B cell (primary cell): Measurements from ENCODE around the gene SBK2. TPM values are rescaled to one million over a fixed set of nuclear protein-coding genes. Genes with fewer than 3 reads are reported as not detected.

Experiments used
- ATAC-seq: fragments of 200-7000 bp; cut with Tn5 transposase; one replicate; pipeline ENCODE4 v1.10.0; 2021; ENCODE audit warnings: low read depth, mild to moderate bottlenecking, moderate number of reproducible peaks, moderate library complexity
- CTCF ChIA-PET: fragments of 350-600 bp; sonication (Branson Sonifier 250); formaldehyde crosslinking; loops from one replicate; lab custom pipeline; 2021; ENCODE audit warnings: antibody characterized with exemption, inconsistent platforms; lab: Charles Lee
- POLR2A ChIA-PET: fragments of 350-600 bp; sonication (Branson Sonifier 250); formaldehyde crosslinking; loops from one replicate; lab custom pipeline; 2021; ENCODE audit warnings: antibody characterized with exemption; lab: Charles Lee
- DNase-seq: peaks from one replicate; pipeline ENCODE4 v3.0.0; 2013
- H2AFZ ChIP-seq: 2 replicates; pipeline ENCODE4 v1.6.1; 2012; ENCODE audit warnings: mild to moderate bottlenecking, low read depth, low read length; ENCODE audit not compliant: insufficient read depth, poor library complexity, severe bottlenecking
- H3K27ac ChIP-seq, 2 donors: 1 replicate in 1 of 2; 2 replicates in 1 of 2; pipeline ENCODE4 v1.5.1; 2012 to 2013; ENCODE audit warnings: low read length in 2 of 2, mild to moderate bottlenecking in 2 of 2, moderate library complexity in 1 of 2
- H3K27me3 ChIP-seq, 4 experiments: fragments of 200-600 bp in 1 of 4; sonication (generic) in 1 of 4; replicated peaks in 1 of 4; 1 replicate in 2 of 4; 2 replicates in 2 of 4; pipeline versions ENCODE4 v1.6.1 to v1.7.0; 2013 to 2016; ENCODE audit warnings: low read length in 3 of 4, mild to moderate bottlenecking in 2 of 4, mixed read lengths in 1 of 4, moderate library complexity in 1 of 4; ENCODE audit not compliant: insufficient read depth in 4 of 4, control insufficient read depth in 3 of 4; ENCODE audit errors: control extremely low read depth in 1 of 4
- H3K36me3 ChIP-seq, 2 experiments: replicated peaks in 1 of 2; 1 replicate in 1 of 2; 2 replicates in 1 of 2; pipeline versions ENCODE4 v1.6.1 to v1.7.1; 2013; ENCODE audit warnings: low read length in 1 of 2; ENCODE audit not compliant: insufficient read depth in 2 of 2, control insufficient read depth in 1 of 2; ENCODE audit errors: control extremely low read depth in 1 of 2, extremely low read depth in 1 of 2
- H3K4me1 ChIP-seq, 2 donors: fragments of 200-600 bp in 1 of 2; sonication (generic) in 1 of 2; 1 replicate in 1 of 2; 2 replicates in 1 of 2; pipeline versions ENCODE4 v1.5.1 to v1.6.1; 2013 to 2017; ENCODE audit warnings: low read length in 2 of 2; ENCODE audit not compliant: control insufficient read depth in 2 of 2, insufficient read depth in 2 of 2
- H3K4me2 ChIP-seq: replicated peaks from 2 replicates; pipeline ENCODE3; 2012; ENCODE audit warnings: mild to moderate bottlenecking, low read depth, low read length; ENCODE audit not compliant: poor library complexity, severe bottlenecking
- H3K4me3 ChIP-seq, 5 experiments: fragments of 200-600 bp in 1 of 5; sonication (generic) in 1 of 5; 1 replicate in 3 of 5; 2 replicates in 2 of 5; pipeline versions ENCODE4 v1.5.1 to v1.7.0; 2011 to 2016; ENCODE audit warnings: low read length in 4 of 5, mild to moderate bottlenecking in 4 of 5, low read depth in 2 of 5, control low read depth in 1 of 5, moderate library complexity in 1 of 5; ENCODE audit not compliant: insufficient read depth in 1 of 5; ENCODE audit errors: control extremely low read depth in 1 of 5, extremely low read depth in 1 of 5
- H3K79me2 ChIP-seq: fragments of 200-600 bp; sonication (generic); one replicate; pipeline ENCODE4 v1.6.0; 2016; ENCODE audit warnings: low read length; ENCODE audit not compliant: control insufficient read depth, insufficient read depth
- H3K9ac ChIP-seq: fragments of 200-600 bp; sonication (generic); 2 replicates; pipeline ENCODE4 v1.6.1; 2017; ENCODE audit warnings: mild to moderate bottlenecking, low read length, moderate library complexity
- H3K9me3 ChIP-seq, 3 donors: one replicate each; pipeline versions ENCODE4 v1.6.1 to v1.7.1; 2013; ENCODE audit warnings: low read length in 2 of 3; ENCODE audit not compliant: control insufficient read depth in 2 of 3, insufficient read depth in 1 of 3; ENCODE audit errors: control extremely low read depth in 1 of 3
- H4K20me1 ChIP-seq: 2 replicates; pipeline ENCODE4 v1.6.0; 2012; ENCODE audit warnings: mild to moderate bottlenecking, low read length; ENCODE audit not compliant: insufficient read depth, control insufficient read depth, poor library complexity, severe bottlenecking
- H3K27ac Mint-ChIP-seq: one replicate; pipeline ENCODE4 v1.8.0; 2021; ENCODE audit warnings: mixed read lengths
- H3K27me3 Mint-ChIP-seq: one replicate; pipeline ENCODE4 v1.8.0; 2021; ENCODE audit warnings: mixed read lengths
- H3K4me1 Mint-ChIP-seq: one replicate; pipeline ENCODE4 v1.8.0; 2021; ENCODE audit warnings: mixed read lengths
- H3K4me3 Mint-ChIP-seq: one replicate; pipeline ENCODE4 v1.8.0; 2021; ENCODE audit warnings: mixed read lengths
- H3K9me3 Mint-ChIP-seq: one replicate; pipeline ENCODE4 v1.8.0; 2022; ENCODE audit warnings: mixed read lengths; ENCODE audit not compliant: insufficient read depth
- EZH2 ChIP-seq: IDR thresholded peaks from 2 replicates; pipeline ENCODE4 v1.6.1; 2012; ENCODE audit warnings: borderline replicate concordance, low read depth, mild to moderate bottlenecking, moderate library complexity, low read length; ENCODE audit not compliant: insufficient read depth, poor library complexity, severe bottlenecking
- WGBS: methylation state at CpG from one replicate; pipeline ENCODE4 v1.1.5; 2013; ENCODE audit warnings: missing lambda C conversion rate; ENCODE audit not compliant: insufficient coverage; 5-methylcytosine and 5-hydroxymethylcytosine counted together
- intact Hi-C: fragments of 100-400 bp; cut with micrococcal nuclease; formaldehyde crosslinking; loops from one replicate; pipeline ENCODE4 v1.10.0; 2022
- polyA plus RNA-seq: library from polyadenylated mRNA; depleted of rRNA; stranded (reverse); fragments of >200 nt; gene quantifications from 2 replicates; pipeline ENCODE4 v1.2.3, GENCODE V29; 2012
- total RNA-seq, 2 donors: library from RNA; stranded (reverse); fragments of 120-200 nt in 1 of 2; gene quantifications; 1 replicate in 1 of 2; 2 replicates in 1 of 2; pipeline versions ENCODE4 v1.2.3 to v1.2.4, GENCODE V29; 2013 to 2022
- TF ChIP-seq, protein P1 (sequence below): fragments of 200-600 bp; IDR thresholded peaks from one replicate; pipeline ENCODE4 v1.8.0; 2022; ENCODE audit warnings: antibody characterized with exemption, mild to moderate bottlenecking

SBK2 gene
- total and polyA plus RNA-seq, 2 donors (not counting 1 experiment from before 2014, with no cell fraction given) = not detected

DNA sequence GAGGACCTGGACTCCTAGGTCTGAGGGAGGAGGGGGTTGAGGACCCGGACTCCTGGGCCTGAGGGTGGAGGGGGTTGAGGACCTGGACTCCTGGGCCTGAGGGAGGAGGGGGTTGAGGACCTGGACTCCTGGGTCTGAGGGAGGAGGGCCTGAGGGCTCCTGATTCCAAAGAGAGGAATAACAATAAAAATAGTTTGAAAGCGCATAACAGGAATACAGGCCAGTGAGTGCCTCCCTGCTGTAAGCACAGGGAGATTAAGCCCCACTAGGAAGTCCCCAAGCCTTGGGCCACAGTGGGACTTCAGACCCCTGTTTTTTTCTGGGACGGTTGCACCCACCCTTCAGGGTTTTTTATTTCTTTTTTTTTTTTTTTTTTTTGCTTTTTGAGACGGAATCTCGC, 1.2 kb upstream of the SBK2 start:
- DNase-seq (no peak), ATAC-seq (no peak)
- Histone ChIP-seq H3K36me3 (no peaks in the 10 kb centered on the region), H3K9me3 (no peaks in the 10 kb centered on the region), H3K4me1 (no peaks in the 10 kb centered on the region), H3K4me2 (no peak overlapping the region), H4K20me1 (no peaks in the 10 kb centered on the region), H2AFZ (no peak overlapping the region), H3K27me3 (no peaks in the 10 kb centered on the region), H3K27ac (no peak overlapping the region), H3K4me3 (no peak overlapping the region), H3K79me2 (no peaks in the 10 kb centered on the region), H3K9ac (no peak overlapping the region)
- TF ChIP-seq EZH2 = no peak
- TF ChIP-seq, protein P1, sequence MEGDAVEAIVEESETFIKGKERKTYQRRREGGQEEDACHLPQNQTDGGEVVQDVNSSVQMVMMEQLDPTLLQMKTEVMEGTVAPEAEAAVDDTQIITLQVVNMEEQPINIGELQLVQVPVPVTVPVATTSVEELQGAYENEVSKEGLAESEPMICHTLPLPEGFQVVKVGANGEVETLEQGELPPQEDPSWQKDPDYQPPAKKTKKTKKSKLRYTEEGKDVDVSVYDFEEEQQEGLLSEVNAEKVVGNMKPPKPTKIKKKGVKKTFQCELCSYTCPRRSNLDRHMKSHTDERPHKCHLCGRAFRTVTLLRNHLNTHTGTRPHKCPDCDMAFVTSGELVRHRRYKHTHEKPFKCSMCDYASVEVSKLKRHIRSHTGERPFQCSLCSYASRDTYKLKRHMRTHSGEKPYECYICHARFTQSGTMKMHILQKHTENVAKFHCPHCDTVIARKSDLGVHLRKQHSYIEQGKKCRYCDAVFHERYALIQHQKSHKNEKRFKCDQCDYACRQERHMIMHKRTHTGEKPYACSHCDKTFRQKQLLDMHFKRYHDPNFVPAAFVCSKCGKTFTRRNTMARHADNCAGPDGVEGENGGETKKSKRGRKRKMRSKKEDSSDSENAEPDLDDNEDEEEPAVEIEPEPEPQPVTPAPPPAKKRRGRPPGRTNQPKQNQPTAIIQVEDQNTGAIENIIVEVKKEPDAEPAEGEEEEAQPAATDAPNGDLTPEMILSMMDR = no peak
- H3K9me3 Mint-ChIP-seq = no peaks in the 10 kb centered on the region
- no peak overlapping the region for H3K27ac Mint-ChIP-seq
- WGBS = 89% methylated on average over 3 of the region's 5 CpGs
- CTCF ChIA-PET = no interaction called here
- no peak overlapping the region for H3K4me3 Mint-ChIP-seq
- intact Hi-C loops = no loop called here
- no peaks in the 10 kb centered on the region for H3K4me1 Mint-ChIP-seq
- POLR2A ChIA-PET = no interaction called here
- peaks cover 4% of the 10 kb centered on the region for H3K27me3 Mint-ChIP-seq

DNA sequence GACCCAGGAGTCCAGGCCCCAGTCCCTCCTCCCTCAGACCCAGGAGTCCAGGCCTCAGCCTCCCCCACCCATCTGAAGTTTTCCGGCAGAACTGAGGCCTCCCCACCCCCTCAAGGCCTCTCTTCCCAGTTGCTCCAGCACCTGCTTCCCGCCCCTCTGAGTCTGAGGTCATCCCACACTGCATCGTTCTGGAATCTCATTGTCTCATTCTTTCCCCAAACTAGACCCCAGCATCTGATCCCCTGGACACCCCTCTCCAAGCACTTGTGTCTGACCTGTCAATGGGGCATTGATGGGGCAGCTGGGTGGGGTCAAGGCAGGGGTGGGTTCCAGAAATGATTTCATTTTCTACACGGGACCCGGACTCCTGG, 793 bp upstream of the SBK2 start:
- no peak for TF ChIP-seq EZH2
- TF ChIP-seq, protein P1 = no peak
- Histone ChIP-seq H3K79me2 (no peaks in the 10 kb centered on the region), H3K27ac (no peak overlapping the region), H3K9ac (no peak overlapping the region), H3K27me3 (no peaks in the 10 kb centered on the region), H3K4me2 (no peak overlapping the region), H3K36me3 (no peaks in the 10 kb centered on the region), H3K4me3 (no peak overlapping the region), H3K4me1 (no peaks in the 10 kb centered on the region), H3K9me3 (no peaks in the 10 kb centered on the region), H2AFZ (no peak overlapping the region), H4K20me1 (no peaks in the 10 kb centered on the region)
- intact Hi-C loops = no loop called here
- DNase-seq = no peak
- Mint-ChIP-seq H3K4me3 (no peak overlapping the region), H3K27me3 (peaks cover 4% of the 10 kb centered on the region), H3K4me1 (no peaks in the 10 kb centered on the region), H3K27ac (no peak overlapping the region), H3K9me3 (no peaks in the 10 kb centered on the region)
- ChIA-PET POLR2A (no interaction called here), CTCF (no interaction called here)
- WGBS = 100% methylated on average over 4 of the region's 5 CpGs
- no peak for ATAC-seq
